ENCODE data around the gene CDH11. TPM values are rescaled to one million over a fixed set of nuclear protein-coding genes. Genes with fewer than 3 reads are reported as not detected.

Gene CDH11
- total RNA-seq, 2 experiments from 2014 or later, result not detected

DNA sequence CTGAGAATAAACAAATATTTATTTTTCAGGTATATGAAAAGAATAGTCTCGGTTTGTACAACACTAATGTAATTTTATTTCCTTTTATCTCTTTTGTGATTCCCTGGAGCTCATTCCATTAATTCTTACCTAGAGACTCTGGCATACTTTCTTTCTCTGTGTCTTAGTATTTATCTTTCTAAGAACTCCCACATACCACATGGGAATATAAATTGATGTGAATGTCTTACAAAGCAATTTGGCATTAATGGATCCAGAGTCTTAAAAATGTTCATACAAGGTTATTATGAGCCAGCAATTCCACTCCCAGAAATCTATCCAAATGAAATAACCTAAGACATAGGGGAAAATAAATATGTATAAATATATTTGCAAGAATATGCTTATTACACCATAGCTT is 202.7 kb downstream of the CDH11 start:
- DNase-seq, result no peak
- H3K4me3 Mint-ChIP-seq, result no peak overlapping the region
- no peak overlapping the region for H3K27ac Mint-ChIP-seq
- no peaks in the 10 kb centered on the region for H3K27me3 Mint-ChIP-seq
- ChIA-PET CTCF (no interaction called here), POLR2A (no interaction called here)
- intact Hi-C loops (cut with DNase I, micrococcal nuclease), result no loop called here
- H3K36me3 Mint-ChIP-seq (ENCODE audit: low read depth), result no peaks in the 10 kb centered on the region
- H3K9me3 Mint-ChIP-seq (ENCODE audit: low read depth), result peaks cover 2% of the 10 kb centered on the region
- ATAC-seq, result no peak
- H3K4me1 Mint-ChIP-seq, result no peaks in the 10 kb centered on the region

DNA sequence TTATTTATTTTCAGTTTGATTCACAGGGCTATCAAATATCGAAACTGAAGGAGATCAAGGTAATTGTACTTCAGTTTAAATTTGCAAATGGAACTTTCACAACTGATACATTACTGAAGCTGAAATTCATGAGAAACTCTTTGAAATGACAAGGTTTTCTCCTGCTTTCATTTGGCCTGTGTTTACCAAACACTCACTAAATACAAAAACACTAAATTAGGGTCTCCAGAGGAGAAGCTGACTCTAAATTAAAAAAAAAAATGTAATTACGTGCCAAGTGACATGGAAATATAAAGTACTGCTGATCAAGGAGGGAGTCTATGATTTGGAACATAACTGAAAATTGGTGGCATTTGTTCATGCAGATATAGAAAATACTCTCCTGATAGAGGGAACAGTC is 205.8 kb downstream of the CDH11 start:
- no peak for DNase-seq
- CTCF ChIA-PET, result interaction anchor here (0.6 kb wide), 1 partner anchor 72 kb away, joined by 3 read pairs; no protein-coding TSS in a partner anchor
- H3K27ac Mint-ChIP-seq, result no peak overlapping the region
- H3K36me3 Mint-ChIP-seq (ENCODE audit: low read depth), result no peaks in the 10 kb centered on the region
- intact Hi-C loops (cut with DNase I, micrococcal nuclease), result no loop called here
- ATAC-seq, result no peak
- no peaks in the 10 kb centered on the region for H3K27me3 Mint-ChIP-seq
- POLR2A ChIA-PET, result no interaction called here
- no peaks in the 10 kb centered on the region for H3K4me1 Mint-ChIP-seq
- no peaks in the 10 kb centered on the region for H3K9me3 Mint-ChIP-seq (ENCODE audit: low read depth)
- no peak overlapping the region for H3K4me3 Mint-ChIP-seq

DNA sequence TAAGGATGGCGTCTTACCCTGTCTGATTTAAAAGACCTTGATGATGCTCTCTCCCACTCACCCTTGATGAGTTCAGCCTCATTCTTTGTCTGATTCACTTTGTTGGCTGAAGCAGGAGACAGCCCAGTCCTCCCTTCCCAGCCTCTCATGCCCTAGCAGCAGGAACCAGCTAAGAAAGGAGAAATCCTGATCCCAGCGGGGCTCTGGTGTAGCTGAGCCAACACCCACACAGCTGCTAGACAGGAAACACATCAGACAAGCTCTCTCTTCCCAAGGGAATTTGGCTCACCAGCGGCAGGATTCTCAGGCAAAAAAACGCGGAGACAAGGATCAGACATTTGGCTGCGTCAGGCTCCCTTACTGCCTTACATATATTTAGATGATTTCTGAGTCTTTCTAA is 211.5 kb downstream of the CDH11 start:
- ChIA-PET POLR2A (no interaction called here), CTCF (no interaction called here)
- Mint-ChIP-seq H3K9me3 (ENCODE audit: low read depth) (peaks cover 3% of the 10 kb centered on the region), H3K36me3 (ENCODE audit: low read depth) (no peaks in the 10 kb centered on the region), H3K27ac (no peak overlapping the region), H3K4me3 (no peak overlapping the region), H3K27me3 (no peaks in the 10 kb centered on the region), H3K4me1 (no peaks in the 10 kb centered on the region)
- ATAC-seq (no peak), DNase-seq (no peak)
- intact Hi-C loops (cut with DNase I, micrococcal nuclease), result no loop called here

DNA sequence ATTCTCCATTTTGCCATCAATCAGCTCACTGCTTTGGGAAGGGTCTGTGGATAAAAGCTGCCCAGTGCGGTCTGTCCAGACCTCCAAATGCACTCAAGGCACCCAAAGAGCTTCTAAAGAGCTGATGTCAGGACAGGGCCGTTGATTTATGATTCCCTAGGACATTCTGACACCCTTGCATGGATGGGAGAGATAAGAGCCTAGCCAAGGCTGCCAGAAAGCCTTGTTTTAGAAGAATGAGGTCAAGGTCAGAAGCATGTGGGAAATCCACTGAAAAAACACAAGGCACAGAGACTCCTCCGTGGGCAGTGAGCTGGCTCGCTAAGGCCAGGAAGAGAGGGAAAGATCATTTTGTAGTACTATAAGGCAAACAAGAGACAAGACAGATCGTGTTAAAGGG is 214.0 kb downstream of the CDH11 start:
- Mint-ChIP-seq H3K27me3 (no peaks in the 10 kb centered on the region), H3K9me3 (ENCODE audit: low read depth) (peaks cover 13% of the 10 kb centered on the region), H3K27ac (no peak overlapping the region), H3K4me3 (no peak overlapping the region), H3K4me1 (no peaks in the 10 kb centered on the region), H3K36me3 (ENCODE audit: low read depth) (no peaks in the 10 kb centered on the region)
- ATAC-seq, result no peak
- no peak for DNase-seq
- ChIA-PET CTCF (interaction anchor here (0.9 kb wide), 1 partner anchor 18 kb away, joined by 3 read pairs; no protein-coding TSS in a partner anchor), POLR2A (no interaction called here)
- intact Hi-C loops (cut with DNase I, micrococcal nuclease), result no loop called here

DNA sequence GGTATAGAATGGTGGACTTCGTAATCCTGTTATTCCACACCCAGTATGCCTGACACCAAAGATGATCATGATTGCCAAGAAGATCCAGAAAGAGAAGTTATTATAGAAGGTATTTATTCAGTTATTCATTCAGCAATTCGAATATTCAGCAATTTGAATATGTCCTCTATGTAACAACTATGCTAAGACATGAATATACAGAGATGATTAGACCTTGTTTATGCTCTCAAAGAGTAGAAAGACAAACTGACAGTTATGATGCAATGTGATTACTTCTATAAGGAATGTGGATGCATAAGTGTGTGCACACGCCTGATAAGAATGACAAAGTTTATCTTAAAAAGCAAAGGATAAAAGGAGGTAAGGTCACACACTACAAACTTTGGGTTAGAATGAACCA is 218.1 kb downstream of the CDH11 start:
- ChIA-PET POLR2A (no interaction called here), CTCF (interaction anchor here (0.6 kb wide), 1 partner anchor 1344 kb away, joined by 3 read pairs; no protein-coding TSS in a partner anchor)
- Mint-ChIP-seq H3K27me3 (no peaks in the 10 kb centered on the region), H3K4me1 (no peaks in the 10 kb centered on the region), H3K27ac (no peak overlapping the region), H3K4me3 (no peak overlapping the region), H3K36me3 (ENCODE audit: low read depth) (no peaks in the 10 kb centered on the region), H3K9me3 (ENCODE audit: low read depth) (peaks cover 21% of the 10 kb centered on the region)
- no peak for ATAC-seq
- DNase-seq, result no peak
- intact Hi-C loops (cut with DNase I, micrococcal nuclease), result no loop called here

DNA sequence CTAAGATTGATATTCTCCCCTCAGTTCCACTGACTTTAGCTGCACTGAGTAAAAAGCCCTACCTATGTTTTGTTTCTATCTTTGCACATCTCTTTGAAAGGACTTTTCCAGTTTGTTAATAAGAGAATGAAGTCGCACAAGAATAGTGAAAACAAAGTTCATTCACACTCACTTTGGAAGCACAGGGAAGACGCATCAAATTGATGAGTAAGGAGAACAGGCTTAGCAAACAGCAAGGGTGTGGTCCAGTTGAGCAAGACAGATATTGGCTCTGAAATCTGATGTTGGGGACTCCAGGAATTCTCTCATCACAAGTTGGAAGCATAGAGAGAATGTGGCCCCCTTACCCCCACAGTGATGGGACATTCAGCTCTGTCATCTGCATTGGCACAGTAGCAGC is 221.3 kb downstream of the CDH11 start:
- no peak overlapping the region for H3K4me3 Mint-ChIP-seq
- DNase-seq, result no peak
- no peaks in the 10 kb centered on the region for H3K4me1 Mint-ChIP-seq
- H3K27ac Mint-ChIP-seq, result no peak overlapping the region
- ChIA-PET POLR2A (no interaction called here), CTCF (no interaction called here)
- H3K36me3 Mint-ChIP-seq (ENCODE audit: low read depth), result no peaks in the 10 kb centered on the region
- no peak for ATAC-seq
- peaks cover 20% of the 10 kb centered on the region for H3K9me3 Mint-ChIP-seq (ENCODE audit: low read depth)
- intact Hi-C loops (cut with DNase I, micrococcal nuclease), result no loop called here
- no peaks in the 10 kb centered on the region for H3K27me3 Mint-ChIP-seq

DNA sequence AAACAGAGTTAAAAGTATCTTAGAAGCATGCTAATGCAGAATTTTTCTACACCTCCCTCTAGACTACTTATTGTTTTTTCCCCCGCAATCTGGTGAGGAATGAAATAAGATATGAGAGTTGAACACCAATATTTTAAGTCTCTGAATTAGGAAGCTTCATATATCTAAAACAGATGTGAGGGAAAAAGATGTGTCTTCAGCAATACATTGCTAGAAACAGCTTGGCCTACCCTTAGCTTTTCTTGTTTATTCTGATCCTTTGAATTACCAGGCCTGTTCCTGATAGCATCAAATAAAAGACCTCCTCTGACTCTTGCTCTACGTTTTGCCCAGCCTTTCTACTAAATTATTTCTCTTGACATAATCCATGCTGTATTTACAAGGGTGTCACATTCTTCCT is 221.8 kb downstream of the CDH11 start:
- intact Hi-C loops (cut with DNase I, micrococcal nuclease), result no loop called here
- ChIA-PET POLR2A (no interaction called here), CTCF (no interaction called here)
- ATAC-seq (no peak), DNase-seq (no peak)
- no peaks in the 10 kb centered on the region for H3K4me1 Mint-ChIP-seq
- H3K36me3 Mint-ChIP-seq (ENCODE audit: low read depth), result no peaks in the 10 kb centered on the region
- H3K27me3 Mint-ChIP-seq, result no peaks in the 10 kb centered on the region
- H3K27ac Mint-ChIP-seq, result no peak overlapping the region
- no peak overlapping the region for H3K4me3 Mint-ChIP-seq
- H3K9me3 Mint-ChIP-seq (ENCODE audit: low read depth), result peaks cover 20% of the 10 kb centered on the region

DNA sequence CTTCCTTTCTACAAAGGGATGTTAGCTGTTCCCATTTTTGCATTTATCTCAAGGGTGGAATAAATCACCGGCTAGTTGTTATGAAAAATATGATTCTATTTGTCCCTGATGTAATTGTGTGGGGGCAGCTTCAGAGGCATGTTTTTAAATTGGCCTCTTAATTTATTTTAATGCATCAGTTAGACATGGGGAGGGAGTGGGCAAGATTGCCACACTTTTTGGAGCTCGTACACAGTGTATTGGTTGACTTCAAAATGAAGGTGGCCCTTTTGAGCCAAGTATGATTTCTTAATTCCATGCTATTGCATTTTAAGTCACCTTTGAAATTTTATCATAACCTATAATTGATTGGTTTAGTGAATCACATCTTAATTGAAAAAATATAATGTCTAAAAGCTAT is 223.7 kb downstream of the CDH11 start:
- Mint-ChIP-seq H3K4me1 (no peaks in the 10 kb centered on the region), H3K27me3 (no peaks in the 10 kb centered on the region), H3K9me3 (ENCODE audit: low read depth) (peaks cover 11% of the 10 kb centered on the region), H3K36me3 (ENCODE audit: low read depth) (no peaks in the 10 kb centered on the region), H3K4me3 (no peak overlapping the region), H3K27ac (no peak overlapping the region)
- ChIA-PET POLR2A (no interaction called here), CTCF (no interaction called here)
- ATAC-seq (no peak), DNase-seq (no peak)
- intact Hi-C loops (cut with DNase I, micrococcal nuclease), result no loop called here

All from activated CD4-positive, alpha-beta T cell treated with anti-CD3 and anti-CD28 coated beads for 36 hours (primary cell).